Bone marrow (tissue), 2 donors: Measurements from ENCODE around the gene ABTB2.

Source experiments
- DNase-seq, 2 donors: peaks; one replicate each; lab custom pipeline; 2025; lab: John Stamatoyannopoulos, UW

The ABTB2 gene

GRCh38 chr11:34148504-34149165 is 209.2 kb downstream of the ABTB2 start:
- no peak for DNase-seq

DNA sequence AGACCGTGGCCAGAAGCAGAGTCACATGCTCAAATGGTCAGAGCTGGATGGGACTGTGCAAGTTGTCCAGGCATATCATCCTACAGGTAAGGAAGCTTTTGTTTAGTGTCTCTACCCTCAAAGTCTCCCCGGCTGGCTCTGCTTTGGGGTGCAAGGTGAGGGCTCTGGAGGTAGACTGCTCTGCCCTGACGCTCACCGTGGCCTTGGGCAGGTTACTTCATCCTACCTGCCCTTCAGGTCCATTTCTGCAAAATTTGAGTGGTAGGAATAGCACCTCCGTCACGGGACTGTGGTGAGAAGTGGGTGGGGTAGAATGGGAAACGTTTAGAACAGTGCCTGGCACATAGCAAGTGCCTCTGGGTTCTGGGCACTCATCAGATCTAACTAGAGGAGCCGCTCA is 210.2 kb downstream of the ABTB2 start:
- DNase-seq, result no peak

- DNase-seq, result no peak
Measured at GRCh38 chr11:34146866-34147265, 210.9 kb downstream of the ABTB2 start.

DNA sequence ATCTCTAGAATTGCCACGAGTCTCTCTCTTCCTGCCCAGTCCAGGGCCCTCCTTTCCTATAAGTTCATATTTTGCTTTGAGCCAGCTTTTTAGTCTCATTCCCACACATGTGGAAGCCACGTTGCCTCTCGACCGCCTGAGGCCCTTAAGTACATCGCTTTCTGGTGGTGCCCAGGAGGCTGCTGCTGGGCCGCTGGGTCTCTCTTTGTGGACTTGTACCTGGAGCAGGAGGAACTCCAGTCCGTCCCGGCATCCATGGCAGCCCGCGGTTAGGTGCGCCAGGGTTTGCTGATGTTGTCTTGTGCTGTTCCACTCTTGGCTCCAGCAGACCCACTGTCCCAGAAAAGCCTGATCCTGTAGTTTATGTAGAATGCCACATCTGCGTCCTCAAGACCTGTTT is 211.4 kb downstream of the ABTB2 start:
- DNase-seq, result no peak

GRCh38 chr11:34145847-34146381 is 211.9 kb downstream of the ABTB2 start:
- DNase-seq, result no peak

GRCh38 chr11:34145073-34145472 is 212.7 kb downstream of the ABTB2 start:
- DNase-seq, result no peak

DNA sequence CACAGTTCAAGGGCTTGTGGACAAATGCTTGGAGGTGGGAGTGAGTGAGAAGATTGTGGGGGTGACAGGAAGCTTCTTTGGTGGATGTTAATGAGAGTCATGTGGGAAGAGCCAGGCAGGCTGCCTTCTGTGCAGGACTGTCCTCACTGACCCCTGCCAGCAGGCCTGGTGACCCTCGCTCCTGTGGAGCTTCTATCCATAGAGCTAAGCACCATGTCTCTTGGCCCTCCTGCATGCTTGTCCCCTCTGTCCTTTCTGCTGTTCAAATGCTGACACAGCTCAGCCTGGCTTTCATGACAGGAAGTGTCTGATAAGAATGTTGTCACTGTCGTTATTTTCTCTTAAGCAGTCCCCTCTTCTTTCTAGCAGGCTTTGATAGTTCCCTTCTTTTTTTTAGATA is 214.8 kb downstream of the ABTB2 start:
- no peak for DNase-seq

GRCh38 chr11:34140149-34140548 is 217.7 kb downstream of the ABTB2 start:
- no peak for DNase-seq

DNA sequence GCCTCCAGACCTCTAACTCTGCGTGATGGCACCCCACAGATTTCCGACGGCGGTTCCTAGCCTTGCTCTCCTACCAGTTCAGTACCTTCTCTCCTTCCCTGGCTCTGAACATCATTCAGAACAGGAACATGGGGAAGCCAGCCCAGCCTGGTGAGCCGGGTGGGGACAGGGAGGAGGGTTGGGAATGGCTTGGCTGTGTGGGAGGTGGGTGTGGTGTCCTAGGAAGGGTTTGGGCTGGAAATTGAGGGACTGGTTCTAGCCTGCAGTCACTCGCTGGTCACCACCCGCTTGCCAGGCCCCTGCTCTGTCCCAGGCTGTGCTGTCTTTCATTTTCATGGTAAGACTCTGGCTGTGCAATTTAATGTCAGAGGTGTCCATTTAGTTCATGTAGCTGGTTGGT is 218.5 kb downstream of the ABTB2 start:
- no peak for DNase-seq

DNA sequence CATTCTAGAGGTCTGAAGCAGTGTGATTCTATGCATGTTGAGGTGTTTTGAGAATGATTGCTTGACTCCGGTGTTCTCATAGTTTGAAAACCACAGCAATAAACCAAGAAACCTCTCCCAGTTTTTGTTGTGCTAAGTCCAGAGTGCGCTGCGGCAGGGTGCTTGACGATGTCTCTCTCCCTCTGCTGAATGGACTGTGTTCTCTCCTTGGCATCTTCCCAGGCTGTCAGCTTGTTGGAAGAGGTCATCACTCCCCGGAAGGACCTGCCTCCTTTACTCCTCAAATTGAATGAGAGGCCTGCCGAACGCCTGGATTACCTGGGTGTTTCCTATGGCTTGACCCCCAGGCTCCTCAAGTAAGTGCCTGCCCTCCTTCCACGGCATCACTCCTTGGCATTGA is 221.4 kb downstream of the ABTB2 start:
- DNase-seq, result no peak

DNA sequence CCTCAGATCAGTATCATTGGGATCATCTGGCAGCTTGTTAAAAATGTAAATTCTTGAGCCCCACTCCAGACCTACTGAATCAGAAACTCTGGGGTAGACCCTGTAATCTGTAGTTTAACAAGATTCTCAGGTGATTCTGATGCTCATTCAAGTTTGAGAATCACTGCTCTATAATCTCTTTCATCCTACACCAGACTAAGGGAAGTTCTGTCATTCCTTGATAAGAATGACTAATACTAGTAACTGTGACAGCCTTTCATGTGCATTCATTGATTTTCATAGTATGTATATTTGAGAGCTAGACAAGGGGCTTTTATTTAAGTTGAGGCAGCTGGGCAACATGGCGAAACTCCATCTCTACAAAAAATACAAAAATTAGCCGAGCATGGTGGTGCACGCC is 222.4 kb downstream of the ABTB2 start:
- DNase-seq, result no peak

DNA sequence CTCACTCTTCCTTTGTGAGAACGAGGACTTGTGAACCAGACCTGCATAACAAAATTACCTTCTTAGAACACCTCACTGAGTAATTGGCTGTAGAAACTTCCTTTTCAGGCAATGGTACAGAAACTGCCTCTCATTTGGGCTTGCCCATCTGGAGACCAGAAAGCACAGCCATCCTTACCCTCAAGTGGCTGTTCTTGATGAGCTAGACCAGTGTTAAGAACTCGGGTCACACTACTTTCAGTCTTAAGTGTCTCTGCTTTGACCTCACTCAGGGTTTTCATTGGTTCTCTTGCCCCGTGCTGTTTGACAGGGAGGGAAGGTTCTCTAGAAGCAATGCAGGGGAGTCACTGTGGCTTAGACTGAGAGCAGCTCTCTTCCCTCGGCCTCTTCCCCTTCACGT is 223.0 kb downstream of the ABTB2 start:
- no peak for DNase-seq

- DNase-seq, result no peak
Measured at GRCh38 chr11:34132261-34132965, 225.4 kb downstream of the ABTB2 start.

GRCh38 chr11:34128824-34129223 is 229.0 kb downstream of the ABTB2 start:
- no peak for DNase-seq

- DNase-seq, result no peak
Measured at GRCh38 chr11:34126959-34127848, 230.6 kb downstream of the ABTB2 start.

DNA sequence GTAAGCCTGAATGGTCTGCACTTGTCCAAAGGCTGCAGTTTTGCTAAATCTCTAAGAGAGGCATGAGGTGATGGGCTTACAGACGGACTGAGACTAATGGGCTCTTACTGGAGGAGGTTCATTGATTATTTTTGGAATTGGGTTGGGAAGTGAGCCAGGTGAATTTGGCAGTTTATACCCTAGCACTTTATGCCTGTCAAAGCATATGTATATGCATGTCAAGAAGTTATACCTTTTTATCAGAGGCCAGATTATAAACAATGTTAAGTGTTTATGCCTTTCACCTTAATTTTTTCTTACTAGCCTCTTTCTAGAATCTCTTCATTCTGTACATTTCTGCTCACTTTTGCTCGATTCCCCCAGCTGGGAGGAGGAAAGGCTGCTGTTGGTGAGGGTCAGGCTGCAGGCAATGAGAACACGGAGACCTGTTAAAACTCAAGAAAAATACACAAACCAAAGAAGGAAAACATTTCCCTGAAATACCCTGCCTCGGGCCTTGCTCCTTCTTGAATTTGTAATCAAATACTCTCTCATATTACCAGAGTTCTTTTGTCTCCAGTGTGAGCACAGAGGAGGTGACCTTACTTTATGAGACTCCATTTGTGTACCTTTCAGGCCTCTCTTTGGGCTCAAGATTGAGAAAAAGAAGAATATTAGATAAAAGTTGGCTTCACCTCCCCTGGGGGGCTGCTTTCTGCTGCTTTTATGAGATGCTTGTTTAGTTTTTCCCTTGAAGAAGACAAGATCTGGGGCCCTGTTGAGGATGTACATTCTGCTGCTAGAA is 232.7 kb downstream of the ABTB2 start:
- DNase-seq, result no peak

- no peak for DNase-seq
Measured at GRCh38 chr11:34120651-34121050, 237.2 kb downstream of the ABTB2 start.

DNA sequence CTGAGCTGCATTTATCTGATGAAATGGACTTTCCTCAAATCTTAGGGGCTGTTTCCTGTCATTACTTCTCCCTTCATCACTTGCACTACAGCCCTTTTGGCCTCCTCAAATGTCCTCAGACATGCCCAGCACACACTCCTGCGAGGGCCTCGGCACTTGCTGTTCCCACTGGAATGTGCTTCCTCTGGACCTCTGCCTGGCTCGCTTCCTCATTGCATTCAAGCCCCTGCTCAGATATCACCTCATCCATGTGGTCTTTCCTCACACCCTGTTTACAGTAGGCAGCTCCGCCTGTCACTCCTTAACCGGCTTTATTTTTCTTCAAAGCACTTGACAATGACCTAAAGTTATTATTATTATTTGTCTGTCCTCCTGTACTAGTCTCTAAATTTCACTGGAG is 243.3 kb downstream of the ABTB2 start:
- DNase-seq, result no peak

DNA sequence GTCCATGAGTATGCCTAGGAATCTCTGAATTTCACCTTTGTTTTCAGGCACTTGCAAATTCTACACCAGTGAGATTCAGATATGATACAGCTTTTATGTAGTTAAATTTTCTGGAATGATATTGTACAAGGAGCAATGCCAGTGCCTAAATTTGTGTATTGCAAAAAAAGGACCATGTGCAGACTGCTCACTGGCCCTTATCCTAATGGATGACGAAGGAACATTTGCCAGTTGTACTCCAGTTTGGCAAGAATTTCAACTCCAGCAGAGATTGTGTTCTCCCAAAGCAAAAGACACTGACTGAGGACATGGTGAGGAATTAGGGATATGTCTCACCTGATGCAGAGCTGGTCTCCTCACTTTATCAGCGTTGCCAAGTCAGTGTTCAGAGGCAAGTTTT is 243.8 kb downstream of the ABTB2 start:
- DNase-seq, result no peak

DNA sequence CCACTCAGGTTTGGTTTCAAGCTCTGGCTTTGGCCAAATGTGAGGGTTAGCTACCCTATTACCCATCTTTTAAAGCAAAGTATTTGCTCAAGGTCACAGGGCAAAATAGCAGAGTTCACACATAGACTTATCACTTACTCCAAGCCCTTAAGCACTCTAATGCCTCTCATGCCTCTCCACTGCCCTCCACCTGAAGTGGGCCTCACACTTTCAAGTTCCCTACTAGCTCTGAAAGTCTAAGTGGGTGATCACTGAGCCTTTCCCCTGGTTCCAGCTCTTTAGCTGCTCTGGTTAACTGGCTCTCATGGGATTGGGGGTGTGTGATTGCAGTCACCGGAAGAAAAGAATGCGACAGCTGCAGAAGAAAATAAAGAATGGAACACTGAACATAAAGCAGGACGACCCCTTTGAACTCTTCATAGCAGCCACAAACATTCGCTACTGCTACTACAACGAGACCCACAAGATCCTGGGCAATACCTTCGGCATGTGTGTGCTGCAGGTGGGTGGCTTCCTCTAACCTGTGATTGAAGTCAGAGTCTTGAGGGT is 246.0 kb downstream of the ABTB2 start:
- DNase-seq, result no peak

GRCh38 chr11:34105957-34106504 is 251.8 kb downstream of the ABTB2 start:
- DNase-seq, result no peak
